HepG2 (cell line): ENCODE measurements around the gene OR1S1. TPM values are rescaled to one million over a fixed set of nuclear protein-coding genes. Genes with fewer than 3 reads are reported as not detected.

Source experiments
- ATAC-seq: fragments of 200-7000 bp; cut with Tn5 transposase; 3 replicates; pipeline ENCODE4 v1.9.1; 2020; ENCODE audit warnings: mild to moderate bottlenecking, moderate library complexity
- BruUV-seq: library from RNA; stranded (reverse); fragments of 400-500 nt; replicated peaks from 2 replicates; lab custom pipeline; 2021; lab: Mats Ljungman, UMichigan
- CTCF ChIA-PET: fragments of 300-600 bp; formaldehyde crosslinking; extraction: SDS; loops from one replicate; lab custom pipeline; 2021; ENCODE audit warnings: low total read pairs, inconsistent platforms, low intra/inter-chr PET ratio; lab: Yijun Ruan, JAX
- POLR2A ChIA-PET: fragments of 350-600 bp; sonication (Branson Sonifier 250); formaldehyde crosslinking; loops from one replicate; lab custom pipeline; 2020; ENCODE audit warnings: antibody characterized with exemption, inconsistent platforms; lab: Yijun Ruan, JAX
- DNase-seq: peaks from one replicate; pipeline ENCODE4 v3.0.0-alpha.2; 2015; ENCODE audit warnings: low spot score
- FAIRE-seq: peaks from 3 replicates; lab custom pipeline; 2011; peaks lifted over from hg19 to GRCh38; lab: Jason Lieb, UNC
- H2AFZ ChIP-seq: one replicate; pipeline ENCODE4 v1.6.1; 2011; ENCODE audit warnings: low read length, inconsistent platforms
- H3K27ac ChIP-seq: fragments of 300-600 bp; 3 replicates; pipeline ENCODE4 v1.8.0; 2011; ENCODE audit warnings: mixed run types, mild to moderate bottlenecking, mixed read lengths, low read length, inconsistent platforms; ENCODE audit not compliant: insufficient read depth; ENCODE audit errors: extremely low read length
- H3K27me3 ChIP-seq, 2 experiments: fragments of 200-600 bp in 1 of 2; 2 replicates in 1 of 2; 3 replicates in 1 of 2; pipeline versions ENCODE4 v1.6.0 to v1.8.0; 2011; ENCODE audit warnings: low read length in 2 of 2, mild to moderate bottlenecking in 2 of 2, moderate library complexity in 2 of 2, inconsistent platforms in 1 of 2; ENCODE audit not compliant: insufficient read depth in 2 of 2, control insufficient read depth in 1 of 2
- H3K36me3 ChIP-seq, 2 experiments: fragments of 200-600 bp in 1 of 2; replicated peaks in 1 of 2; 2 replicates in 1 of 2; 3 replicates in 1 of 2; pipeline versions ENCODE4 v1.5.1 to v1.8.0; 2011; ENCODE audit warnings: low read length in 2 of 2, inconsistent platforms in 1 of 2; ENCODE audit not compliant: insufficient read depth in 2 of 2, control insufficient read depth in 1 of 2
- H3K4me1 ChIP-seq: 2 replicates; pipeline ENCODE4 v1.5.1; 2012; ENCODE audit warnings: low read length, inconsistent platforms; ENCODE audit not compliant: insufficient read depth
- H3K4me2 ChIP-seq: 2 replicates; pipeline ENCODE4 v1.6.0; 2011; ENCODE audit warnings: low read depth, low read length, inconsistent platforms
- H3K4me3 ChIP-seq, 3 experiments: fragments of 200-600 bp in 1 of 3; sonication (generic), shearing (Covaris generic) in 1 of 3; replicated peaks in 1 of 3; 2 replicates each; pipeline ENCODE4 v1.5.1; 2011 to 2016; ENCODE audit warnings: low read length in 3 of 3, inconsistent platforms in 2 of 3, low read depth in 2 of 3, mild to moderate bottlenecking in 2 of 3, control low read depth in 1 of 3, mixed read lengths in 1 of 3; ENCODE audit not compliant: insufficient read depth in 1 of 3
- H3K79me2 ChIP-seq: one replicate; pipeline ENCODE4 v1.6.1; 2011; ENCODE audit warnings: low read length, inconsistent platforms; ENCODE audit not compliant: insufficient read depth
- H3K9ac ChIP-seq: 2 replicates; pipeline ENCODE4 v1.6.0; 2011; ENCODE audit warnings: mild to moderate bottlenecking, low read depth, low read length, inconsistent platforms; ENCODE audit not compliant: insufficient read depth
- H3K9me3 ChIP-seq: 2 replicates; pipeline ENCODE4 v1.5.1; 2012; ENCODE audit warnings: mild to moderate bottlenecking, low read length
- H4K20me1 ChIP-seq: 2 replicates; pipeline ENCODE4 v1.6.0; 2011; ENCODE audit warnings: inconsistent platforms, mild to moderate bottlenecking, low read length, moderate library complexity; ENCODE audit not compliant: insufficient read depth
- DNMT3B ChIP-seq: conservative IDR thresholded peaks from 2 replicates; pipeline ENCODE4 v1.6.1; 2016; ENCODE audit warnings: missing biosample characterization, control low read depth
- FLYWCH1 ChIP-seq: sonication (generic); formaldehyde crosslinking; IDR thresholded peaks from 2 replicates; pipeline ENCODE4 v1.8.1; 2023; ENCODE audit warnings: mild to moderate bottlenecking, missing genetic modification reagents
- FOSL2 ChIP-seq: sonication (generic); formaldehyde crosslinking; IDR thresholded peaks from 2 replicates; pipeline ENCODE4 v1.4.0; 2020; ENCODE audit warnings: missing genetic modification reagents
- ISX ChIP-seq: sonication (generic); formaldehyde crosslinking; conservative IDR thresholded peaks from 2 replicates; pipeline ENCODE4 v1.5.0; 2020; ENCODE audit warnings: missing genetic modification reagents
- ZMYM2 ChIP-seq: sonication (generic); formaldehyde crosslinking; IDR thresholded peaks from 2 replicates; pipeline ENCODE4 v1.8.0; 2022; ENCODE audit warnings: mild to moderate bottlenecking, missing genetic modification reagents
- ZNF331 ChIP-seq: sonication (generic); formaldehyde crosslinking; IDR thresholded peaks from 2 replicates; pipeline ENCODE4 v1.4.0; 2020; ENCODE audit warnings: missing genetic modification reagents
- ZNF7 ChIP-seq: IDR thresholded peaks from 2 replicates; pipeline ENCODE4 v1.6.1; 2016; ENCODE audit warnings: missing biosample characterization, missing genetic modification reagents
- WGBS: methylation state at CpG from one replicate; pipeline ENCODE4 v1.1.6; 2017; ENCODE audit warnings: low lambda C conversion rate; 5-methylcytosine and 5-hydroxymethylcytosine counted together
- in situ Hi-C: cut with HindIII; loops from 2 replicates; pipeline ENCODE4 v1.10.0; 2017; ENCODE audit warnings: low pct_unique_long_range_greater_than_20kb; ENCODE audit not compliant: extremely low pct_ligation_motif_present
- intact Hi-C: fragments of 100-400 bp; cut with micrococcal nuclease; formaldehyde crosslinking; loops from one replicate; pipeline ENCODE4 v1.10.0; 2022; ENCODE audit not compliant: unreplicated experiment
- polyA plus RNA-seq, 8 experiments: library from polyadenylated mRNA; depleted of rRNA in 3 of 8; stranded (reverse) in 7 of 8; unstranded in 1 of 8; fragments of >200 nt; fragmentation: Illumina TruSeq in 4 of 8; extraction: Trizol in 4 of 8; gene quantifications; 2 replicates each; pipeline versions ENCODE4 v1.2.1 to v1.2.3, GENCODE V29; 2011 to 2016; ENCODE audit warnings: low read depth in 4 of 8, missing spikeins in 1 of 8, mixed read lengths in 1 of 8; ENCODE audit not compliant: insufficient read depth in 1 of 8
- total RNA-seq, 5 experiments: library from RNA; depleted of rRNA; stranded (reverse); fragments of >200 nt; fragmentation: Illumina TruSeq; extraction: Trizol; gene quantifications; 2 replicates each; pipeline ENCODE4 v1.2.3, GENCODE V29; 2016; ENCODE audit warnings: low read depth in 1 of 5
- TF ChIP-seq, protein P1 (sequence below): sonication (generic); formaldehyde crosslinking; IDR thresholded peaks from 2 replicates; pipeline ENCODE4 v1.9.0; 2021; ENCODE audit warnings: missing genetic modification reagents, borderline replicate concordance
- TF ChIP-seq, protein P2 (sequence below): sonication (generic); formaldehyde crosslinking; IDR thresholded peaks from 2 replicates; pipeline ENCODE4 v1.4.0; 2020; ENCODE audit warnings: missing genetic modification reagents
- TF ChIP-seq, protein P3 (sequence below), 2 experiments: sonication (generic) in 1 of 2; formaldehyde crosslinking in 1 of 2; IDR thresholded peaks; 2 replicates each; pipeline versions ENCODE4 v1.5.1 to v1.6.1; 2011 to 2020; ENCODE audit warnings: borderline replicate concordance in 1 of 2, low read depth in 1 of 2, low read length in 1 of 2, mild to moderate bottlenecking in 1 of 2, missing genetic modification reagents in 1 of 2, moderate library complexity in 1 of 2
- TF ChIP-seq, protein P4 (sequence below), 2 experiments: fragments of 450-650 bp in 1 of 2; sonication (generic) in 1 of 2; formaldehyde crosslinking; IDR thresholded peaks; 2 replicates each; pipeline versions ENCODE4 v1.5.0 to v1.8.0; 2020 to 2022; ENCODE audit warnings: mild to moderate bottlenecking in 1 of 2, missing genetic modification reagents in 1 of 2

Gene OR1S1
- total and polyA plus RNA-seq, 2 of the 13 experiments (the other 11 are each of a cell fraction or from before 2014, with no cell fraction given), result not detected

DNA sequence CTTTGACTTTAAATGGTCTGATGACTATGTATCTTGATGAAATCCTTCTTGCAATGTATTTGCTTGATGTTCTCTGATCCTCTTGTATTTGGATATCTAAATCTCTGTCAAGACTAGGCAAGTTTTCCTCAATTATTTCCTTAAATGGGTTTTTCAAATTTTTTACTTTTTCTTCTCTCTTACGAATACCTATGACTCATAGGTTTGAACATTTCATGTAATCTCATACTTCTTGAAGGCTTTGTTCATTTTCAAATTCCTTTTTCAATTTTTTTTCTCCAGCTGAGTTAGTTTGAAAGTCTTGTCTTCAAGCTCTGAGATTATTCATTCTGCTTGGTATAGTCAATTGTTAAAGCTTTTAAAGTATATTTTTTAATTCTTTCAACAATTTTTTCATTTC is 42.4 kb downstream of the OR1S1 start:
- no TSS peak for BruUV-seq
- no peak overlapping the region for H3K27ac ChIP-seq
- in situ Hi-C loops (no loop called here), intact Hi-C loops (no loop called here)
- TF ChIP-seq ISX (CRISPR knock-in tag), result no peak
- TF ChIP-seq ZNF331 (CRISPR knock-in tag), result no peak
- TF ChIP-seq, protein P1, sequence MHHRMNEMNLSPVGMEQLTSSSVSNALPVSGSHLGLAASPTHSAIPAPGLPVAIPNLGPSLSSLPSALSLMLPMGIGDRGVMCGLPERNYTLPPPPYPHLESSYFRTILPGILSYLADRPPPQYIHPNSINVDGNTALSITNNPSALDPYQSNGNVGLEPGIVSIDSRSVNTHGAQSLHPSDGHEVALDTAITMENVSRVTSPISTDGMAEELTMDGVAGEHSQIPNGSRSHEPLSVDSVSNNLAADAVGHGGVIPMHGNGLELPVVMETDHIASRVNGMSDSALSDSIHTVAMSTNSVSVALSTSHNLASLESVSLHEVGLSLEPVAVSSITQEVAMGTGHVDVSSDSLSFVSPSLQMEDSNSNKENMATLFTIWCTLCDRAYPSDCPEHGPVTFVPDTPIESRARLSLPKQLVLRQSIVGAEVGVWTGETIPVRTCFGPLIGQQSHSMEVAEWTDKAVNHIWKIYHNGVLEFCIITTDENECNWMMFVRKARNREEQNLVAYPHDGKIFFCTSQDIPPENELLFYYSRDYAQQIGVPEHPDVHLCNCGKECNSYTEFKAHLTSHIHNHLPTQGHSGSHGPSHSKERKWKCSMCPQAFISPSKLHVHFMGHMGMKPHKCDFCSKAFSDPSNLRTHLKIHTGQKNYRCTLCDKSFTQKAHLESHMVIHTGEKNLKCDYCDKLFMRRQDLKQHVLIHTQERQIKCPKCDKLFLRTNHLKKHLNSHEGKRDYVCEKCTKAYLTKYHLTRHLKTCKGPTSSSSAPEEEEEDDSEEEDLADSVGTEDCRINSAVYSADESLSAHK, result no peak
- no peak for TF ChIP-seq FOSL2
- TF ChIP-seq FLYWCH1 (CRISPR knock-in tag), result no peak
- TF ChIP-seq, protein P2, sequence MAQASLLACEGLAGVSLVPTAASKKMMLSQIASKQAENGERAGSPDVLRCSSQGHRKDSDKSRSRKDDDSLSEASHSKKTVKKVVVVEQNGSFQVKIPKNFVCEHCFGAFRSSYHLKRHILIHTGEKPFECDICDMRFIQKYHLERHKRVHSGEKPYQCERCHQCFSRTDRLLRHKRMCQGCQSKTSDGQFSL, result no peak
- no peak for TF ChIP-seq DNMT3B (CRISPR knock-in tag)
- TF ChIP-seq ZMYM2 (CRISPR knock-in tag), result no peak
- TF ChIP-seq ZNF7 (CRISPR knock-in tag), result no peak
- TF ChIP-seq, protein P3, sequence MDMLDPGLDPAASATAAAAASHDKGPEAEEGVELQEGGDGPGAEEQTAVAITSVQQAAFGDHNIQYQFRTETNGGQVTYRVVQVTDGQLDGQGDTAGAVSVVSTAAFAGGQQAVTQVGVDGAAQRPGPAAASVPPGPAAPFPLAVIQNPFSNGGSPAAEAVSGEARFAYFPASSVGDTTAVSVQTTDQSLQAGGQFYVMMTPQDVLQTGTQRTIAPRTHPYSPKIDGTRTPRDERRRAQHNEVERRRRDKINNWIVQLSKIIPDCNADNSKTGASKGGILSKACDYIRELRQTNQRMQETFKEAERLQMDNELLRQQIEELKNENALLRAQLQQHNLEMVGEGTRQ (IDR thresholded peaks at IDR 0.05; ENCODE audit: low read depth, low read length), result no peak
- TF ChIP-seq, protein P3 (CRISPR knock-in tag; IDR thresholded peaks at IDR 0.05; ENCODE audit: borderline replicate concordance), result no peak
- TF ChIP-seq, protein P4, sequence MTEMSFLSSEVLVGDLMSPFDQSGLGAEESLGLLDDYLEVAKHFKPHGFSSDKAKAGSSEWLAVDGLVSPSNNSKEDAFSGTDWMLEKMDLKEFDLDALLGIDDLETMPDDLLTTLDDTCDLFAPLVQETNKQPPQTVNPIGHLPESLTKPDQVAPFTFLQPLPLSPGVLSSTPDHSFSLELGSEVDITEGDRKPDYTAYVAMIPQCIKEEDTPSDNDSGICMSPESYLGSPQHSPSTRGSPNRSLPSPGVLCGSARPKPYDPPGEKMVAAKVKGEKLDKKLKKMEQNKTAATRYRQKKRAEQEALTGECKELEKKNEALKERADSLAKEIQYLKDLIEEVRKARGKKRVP (CRISPR knock-in tag; IDR thresholded peaks at IDR 0.05), result no peak
- H3K4me1 ChIP-seq, result no peaks in the 10 kb centered on the region
- no peak overlapping the region for H3K4me3 ChIP-seq
- H3K36me3 ChIP-seq, result no peaks in the 10 kb centered on the region
- 10% methylated on average over 1 of the region's 1 CpG for WGBS
- ATAC-seq (no peak), DNase-seq (no peak), FAIRE-seq (no peak)
- H3K9ac ChIP-seq, result no peak overlapping the region
- no peak overlapping the region for H2AFZ ChIP-seq
- no peaks in the 10 kb centered on the region for H3K79me2 ChIP-seq
- H3K9me3 ChIP-seq, result no peaks in the 10 kb centered on the region
- ChIA-PET CTCF (no interaction called here), POLR2A (no interaction called here)
- H3K27me3 ChIP-seq, result peaks cover 0 to 4% of the 10 kb centered on the region in 2 experiments; a peak in 1 of 5 replicates
- no peak overlapping the region for H3K4me2 ChIP-seq
- no peaks in the 10 kb centered on the region for H4K20me1 ChIP-seq
